IPS-18c (cell line): ENCODE measurements around the gene FALEC.

Experiments
- H3K4me3 ChIP-seq: 2 replicates; pipeline ENCODE4 v1.7.0; 2013; ENCODE audit warnings: low read depth, mild to moderate bottlenecking, low read length, moderate library complexity; ENCODE audit not compliant: insufficient read depth
- H3K9me3 ChIP-seq: one replicate; pipeline ENCODE4 v1.6.1; 2013; ENCODE audit warnings: mild to moderate bottlenecking, low read length, moderate library complexity; ENCODE audit not compliant: control insufficient read depth, insufficient read depth

Gene FALEC

GRCh38 chr1:150552128-150552910, 36.8 kb downstream of the FALEC start:
- Histone ChIP-seq H3K9me3 (no peaks in the 10 kb centered on the region), H3K4me3 (no peak overlapping the region)

- H3K9me3 ChIP-seq = no peaks in the 10 kb centered on the region
- H3K4me3 ChIP-seq = no peak overlapping the region
These were observed 37.3 kb downstream of the FALEC start for GRCh38 chr1:150552911-150553289.

GRCh38 chr1:150553392-150554085, 38.0 kb downstream of the FALEC start:
- Histone ChIP-seq H3K4me3 (no peak overlapping the region), H3K9me3 (no peaks in the 10 kb centered on the region)

DNA sequence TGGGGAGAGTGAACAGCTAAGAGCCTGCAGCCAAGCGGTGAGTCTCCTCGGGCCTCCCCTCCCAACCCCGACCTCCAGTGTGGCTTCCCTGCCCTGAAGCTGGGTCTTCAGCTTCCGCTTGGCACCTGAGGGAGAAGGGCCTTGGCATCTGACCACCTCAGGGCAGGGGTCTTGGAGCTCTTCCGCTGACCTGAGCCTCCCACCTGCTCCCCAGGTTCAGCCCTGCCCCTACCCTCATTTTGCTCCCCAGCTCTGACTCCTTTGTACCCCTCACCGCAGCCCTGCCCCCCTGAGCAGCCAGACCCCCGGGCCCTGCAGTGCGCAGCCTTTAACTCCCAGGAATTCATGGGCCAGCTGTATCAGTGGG, 38.5 kb downstream of the FALEC start:
- Histone ChIP-seq H3K4me3 (no peak overlapping the region), H3K9me3 (no peaks in the 10 kb centered on the region)

GRCh38 chr1:150555198-150555970, 39.8 kb downstream of the FALEC start:
- H3K9me3 ChIP-seq = no peaks in the 10 kb centered on the region
- no peak overlapping the region; the same call in 1 of the 2 replicates for H3K4me3 ChIP-seq

- no peaks in the 10 kb centered on the region for H3K9me3 ChIP-seq
- no peak overlapping the region for H3K4me3 ChIP-seq
These were observed 40.7 kb downstream of the FALEC start for GRCh38 chr1:150555971-150556865.

GRCh38 chr1:150557065-150557600, 41.6 kb downstream of the FALEC start:
- no peak overlapping the region for H3K4me3 ChIP-seq
- no peaks in the 10 kb centered on the region for H3K9me3 ChIP-seq

- Histone ChIP-seq H3K4me3 (no peak overlapping the region), H3K9me3 (no peaks in the 10 kb centered on the region)
These were observed 42.3 kb downstream of the FALEC start for GRCh38 chr1:150557813-150558212.

- no peak overlapping the region for H3K4me3 ChIP-seq
- H3K9me3 ChIP-seq = no peaks in the 10 kb centered on the region
These were observed 42.8 kb downstream of the FALEC start for GRCh38 chr1:150558303-150558704.

GRCh38 chr1:150558761-150559655, 43.5 kb downstream of the FALEC start:
- no peaks in the 10 kb centered on the region for H3K9me3 ChIP-seq
- no peak overlapping the region for H3K4me3 ChIP-seq

DNA sequence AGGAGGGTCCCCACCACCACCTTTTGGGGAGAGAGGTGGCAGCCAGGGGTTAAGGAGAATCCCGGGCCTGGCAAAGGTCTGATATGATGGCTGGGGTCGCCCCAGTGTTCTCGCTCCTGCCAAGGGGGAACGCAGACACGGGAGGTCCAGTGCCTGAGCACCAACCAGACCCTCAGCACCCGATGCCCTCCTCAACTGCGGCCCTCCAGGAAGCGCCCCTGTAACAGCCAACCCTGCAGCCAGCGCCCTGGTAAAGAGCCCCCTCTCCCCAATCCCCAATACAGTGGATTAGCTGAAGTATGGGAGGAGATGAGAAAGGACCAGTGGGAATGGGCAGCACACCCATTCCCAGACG, 44.1 kb downstream of the FALEC start:
- H3K4me3 ChIP-seq = no peak overlapping the region
- no peaks in the 10 kb centered on the region for H3K9me3 ChIP-seq

DNA sequence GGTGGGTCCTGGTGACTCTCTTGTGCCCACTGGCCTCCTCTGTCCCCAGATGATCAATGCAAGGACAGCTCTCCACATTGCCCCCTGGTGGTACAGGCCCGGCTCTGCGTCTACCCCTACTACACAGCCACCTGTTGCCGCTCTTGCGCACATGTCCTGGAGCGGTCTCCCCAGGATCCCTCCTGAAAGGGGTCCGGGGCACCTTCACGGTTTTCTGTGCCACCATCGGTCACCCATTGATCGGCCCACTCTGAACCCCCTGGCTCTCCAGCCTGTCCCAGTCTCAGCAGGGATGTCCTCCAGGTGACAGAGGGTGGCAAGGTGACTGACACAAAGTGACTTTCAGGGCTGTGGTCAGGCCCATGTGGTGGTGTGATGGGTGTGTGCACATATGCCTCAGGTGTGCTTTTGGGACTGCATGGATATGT, 44.5 kb downstream of the FALEC start:
- H3K4me3 ChIP-seq = no peak overlapping the region
- H3K9me3 ChIP-seq = no peaks in the 10 kb centered on the region

DNA sequence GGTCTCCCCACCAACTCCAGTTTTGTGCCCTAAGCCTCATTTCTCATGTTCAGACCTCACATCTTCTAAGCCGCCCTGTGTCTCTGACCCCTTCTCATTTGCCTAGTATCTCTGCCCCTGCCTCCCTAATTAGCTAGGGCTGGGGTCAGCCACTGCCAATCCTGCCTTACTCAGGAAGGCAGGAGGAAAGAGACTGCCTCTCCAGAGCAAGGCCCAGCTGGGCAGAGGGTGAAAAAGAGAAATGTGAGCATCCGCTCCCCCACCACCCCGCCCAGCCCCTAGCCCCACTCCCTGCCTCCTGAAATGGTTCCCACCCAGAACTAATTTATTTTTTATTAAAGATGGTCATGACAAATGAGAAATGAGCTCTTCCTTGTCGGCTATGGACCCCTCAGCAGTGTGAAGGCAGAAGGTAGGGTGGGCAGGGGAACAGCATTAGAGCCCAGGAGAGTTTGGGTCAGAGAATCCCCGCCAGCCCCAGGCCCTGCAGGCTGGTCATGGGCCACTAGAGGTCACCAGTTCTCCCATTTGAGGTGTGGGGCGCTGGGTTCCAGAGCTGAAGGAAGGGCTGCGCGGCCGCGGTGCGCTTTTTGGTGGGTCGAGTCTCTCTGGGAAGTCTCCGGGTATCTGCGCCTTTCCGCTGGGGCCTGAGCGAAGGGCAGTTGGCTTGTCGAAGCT, 45.2 kb downstream of the FALEC start:
- Histone ChIP-seq H3K4me3 (peak overlapping the region; percentile 63), H3K9me3 (no peaks in the 10 kb centered on the region)

GRCh38 chr1:150561254-150561973, 45.9 kb downstream of the FALEC start:
- H3K9me3 ChIP-seq = no peaks in the 10 kb centered on the region

GRCh38 chr1:150561974-150562445, 46.5 kb downstream of the FALEC start:
- Histone ChIP-seq H3K4me3 (peak overlapping the region; percentile 63; the same call in 1 of the 2 replicates), H3K9me3 (no peaks in the 10 kb centered on the region)

More at GRCh38 chr1:150561254-150561973, 45.9 kb downstream of the FALEC start:
- peak overlapping the region; percentile 63 for H3K4me3 ChIP-seq
